Activated CD8-positive, alpha-beta memory T cell treated with anti-CD3 and anti-CD28 coated beads, Interleukin-2, amount 50 U/mL, for 24 hours (primary cell): Measurements from ENCODE around the gene KCNN3.

Source experiments
- DNase-seq: peaks from one replicate; pipeline ENCODE4 v3.0.0-alpha.2; 2020; ENCODE audit errors: extremely low read depth

The KCNN3 gene

GRCh38 chr1:154841384-154841783 is 28.7 kb downstream of the KCNN3 start:
- no peak for DNase-seq

GRCh38 chr1:154840269-154841176 is 29.6 kb downstream of the KCNN3 start:
- DNase-seq, result no peak

GRCh38 chr1:154839691-154840090 is 30.4 kb downstream of the KCNN3 start:
- DNase-seq, result no peak

- DNase-seq, result no peak
These were observed 31.1 kb downstream of the KCNN3 start for GRCh38 chr1:154838988-154839387.

GRCh38 chr1:154838461-154838860 is 31.6 kb downstream of the KCNN3 start:
- DNase-seq, result no peak

GRCh38 chr1:154837672-154838171 is 32.4 kb downstream of the KCNN3 start:
- DNase-seq, result no peak

- no peak for DNase-seq
These were observed 32.9 kb downstream of the KCNN3 start for GRCh38 chr1:154837034-154837671.

GRCh38 chr1:154835531-154836324 is 34.4 kb downstream of the KCNN3 start:
- no peak for DNase-seq

- no peak for DNase-seq
These were observed 36.2 kb downstream of the KCNN3 start for GRCh38 chr1:154833841-154834240.

- DNase-seq, result no peak
These were observed 36.9 kb downstream of the KCNN3 start for GRCh38 chr1:154833209-154833608.

GRCh38 chr1:154832384-154832783 is 37.7 kb downstream of the KCNN3 start:
- DNase-seq, result no peak

GRCh38 chr1:154831462-154831861 is 38.6 kb downstream of the KCNN3 start:
- DNase-seq, result no peak

GRCh38 chr1:154829062-154829461 is 41.0 kb downstream of the KCNN3 start:
- DNase-seq, result no peak

GRCh38 chr1:154824179-154825000 is 45.7 kb downstream of the KCNN3 start:
- DNase-seq, result no peak

GRCh38 chr1:154822717-154823116 is 47.4 kb downstream of the KCNN3 start:
- DNase-seq, result no peak

GRCh38 chr1:154822233-154822632 is 47.8 kb downstream of the KCNN3 start:
- no peak for DNase-seq

- DNase-seq, result no peak
These were observed 49.0 kb downstream of the KCNN3 start for GRCh38 chr1:154821083-154821482.

GRCh38 chr1:154820646-154821045 is 49.4 kb downstream of the KCNN3 start:
- no peak for DNase-seq

- no peak for DNase-seq
These were observed 50.2 kb downstream of the KCNN3 start for GRCh38 chr1:154819628-154820590.

- DNase-seq, result no peak
These were observed 51.2 kb downstream of the KCNN3 start for GRCh38 chr1:154818911-154819310.
